Right lobe of liver (tissue), 6 donors: ENCODE results near the gene CACNA2D3. TPM values are rescaled to one million over a fixed set of nuclear protein-coding genes. Genes with fewer than 3 reads are reported as not detected.

ENCODE experiments used
- ATAC-seq, 4 donors: fragments of 200-7000 bp; cut with Tn5 transposase; one replicate each; pipeline ENCODE4 v1.9.1; 2020; ENCODE audit warnings: mild to moderate bottlenecking in 4 of 4, moderate library complexity in 4 of 4
- DNase-seq, 3 donors: peaks; one replicate each; pipeline ENCODE4 v3.0.0-alpha.2; 2020
- H3K27ac ChIP-seq, 3 donors: fragments of 200-600 bp; one replicate each; pipeline ENCODE4 v1.8.0; 2022
- H3K27me3 ChIP-seq, 2 donors: fragments of 200-600 bp; one replicate each; pipeline ENCODE4 v1.8.0; 2022
- H3K36me3 ChIP-seq, 4 donors: fragments of 200-600 bp; sonication (generic) in 1 of 4; one replicate each; pipeline versions ENCODE4 v1.5.1 to v1.8.0; 2017 to 2022; ENCODE audit warnings: control low read depth in 1 of 4
- H3K4me1 ChIP-seq, 4 donors: fragments of 200-600 bp; sonication (generic) in 1 of 4; one replicate each; pipeline versions ENCODE4 v1.5.1 to v1.8.0; 2017 to 2022; ENCODE audit warnings: control low read depth in 1 of 4
- H3K4me3 ChIP-seq, 3 donors: fragments of 200-600 bp; one replicate each; pipeline ENCODE4 v1.8.0; 2022
- H3K9me3 ChIP-seq, 4 donors: fragments of 200-600 bp; sonication (generic) in 1 of 4; one replicate each; pipeline versions ENCODE4 v1.5.1 to v1.8.0; 2017 to 2022; ENCODE audit warnings: control low read depth in 1 of 4
- CTCF ChIP-seq, 4 donors: fragments of 200-600 bp in 3 of 4; fragments of 450-650 bp in 1 of 4; IDR thresholded peaks; one replicate each; pipeline versions ENCODE4 v1.5.1 to v1.8.0; 2016 to 2022; ENCODE audit warnings: antibody characterized with exemption in 4 of 4, mild to moderate bottlenecking in 2 of 4
- POLR2A ChIP-seq: fragments of 450-650 bp; IDR thresholded peaks from one replicate; pipeline ENCODE4 v1.6.1; 2017; ENCODE audit warnings: antibody characterized with exemption, mild to moderate bottlenecking
- WGBS: methylation state at CpG from one replicate; pipeline ENCODE4 v1.1.6; 2018; ENCODE audit warnings: low coverage, low lambda C conversion rate; ENCODE audit not compliant: insufficient coverage; ENCODE audit errors: missing lambda C conversion rate; 5-methylcytosine and 5-hydroxymethylcytosine counted together
- intact Hi-C, 2 donors: fragments of 100-400 bp; cut with DNase I; formaldehyde crosslinking; loops; one replicate each; pipeline versions ENCODE4 v1.11.2 to v1.14.1; 2022
- total RNA-seq, 6 experiments: library from RNA; depleted of rRNA in 2 of 6; stranded (reverse); fragments of >200 nt in 2 of 6; fragmentation: NEBNext Ultra II Directional in 3 of 6; extraction: Animal tissue kit (Norgen Biotek cat#: 25700) in 3 of 6; gene quantifications; one replicate each; pipeline versions ENCODE4 v1.1.0 to v1.2.4, GENCODE V29; 2016 to 2023
- donor health status: DM: no; HTN: yes; CAD: no.
- donor health status: DM: no; HTN: no; CAD: no.
- donor health status: DM: no; HTN: no; CAD: no.
- donor health status: DM: no; HTN: yes; CAD: no.
- donor health status: DM: no; HTN: yes; CAD: no.

The CACNA2D3 gene
- total RNA-seq, 6 experiments from 2014 or later = 0.28 to 0.87 TPM; not detected in 4

- intact Hi-C loops = no loop called here
- no peaks in the 10 kb centered on the region for H3K27me3 ChIP-seq
- DNase-seq (peak in 1 of 3 donors; percentile 22), ATAC-seq (peak; percentile 45 to 60 (median 55))
- no peak overlapping the region for H3K4me3 ChIP-seq
- TF ChIP-seq CTCF (IDR thresholded peaks at IDR 0.05) (peak in 3 of 4 donors; percentile 22 to 27 (median 22)), POLR2A (no peak)
- no peaks in the 10 kb centered on the region for H3K36me3 ChIP-seq
- H3K27ac ChIP-seq = no peak overlapping the region
- H3K9me3 ChIP-seq = no peaks in the 10 kb centered on the region
- H3K4me1 ChIP-seq = no peaks in the 10 kb centered on the region
- WGBS = 53% methylated on average over 7 of the region's 8 CpGs
Measured at GRCh38 chr3:54951405-54951804, 829.1 kb downstream of the CACNA2D3 start.

GRCh38 chr3:54954022-54954421 is 831.7 kb downstream of the CACNA2D3 start:
- DNase-seq = no peak
- ATAC-seq = peak in 2 of 4 donors; percentile 12 to 22
- H3K9me3 ChIP-seq = no peaks in the 10 kb centered on the region
- no peaks in the 10 kb centered on the region for H3K4me1 ChIP-seq
- no peaks in the 10 kb centered on the region for H3K27me3 ChIP-seq
- TF ChIP-seq CTCF (IDR thresholded peaks at IDR 0.05) = no peak
- no peak for TF ChIP-seq POLR2A
- no peak overlapping the region for H3K4me3 ChIP-seq
- no peak overlapping the region for H3K27ac ChIP-seq
- intact Hi-C loops = no loop called here
- 50% methylated on average over 5 of the region's 5 CpGs for WGBS
- H3K36me3 ChIP-seq = no peaks in the 10 kb centered on the region

GRCh38 chr3:54954521-54954920 is 832.2 kb downstream of the CACNA2D3 start:
- no peak for ATAC-seq
- intact Hi-C loops = no loop called here
- no peak for DNase-seq
- no peak for TF ChIP-seq CTCF (IDR thresholded peaks at IDR 0.05)
- TF ChIP-seq POLR2A = no peak
- H3K9me3 ChIP-seq = no peaks in the 10 kb centered on the region
- H3K4me1 ChIP-seq = no peaks in the 10 kb centered on the region
- H3K4me3 ChIP-seq = no peak overlapping the region
- no peak overlapping the region for H3K27ac ChIP-seq
- H3K36me3 ChIP-seq = no peaks in the 10 kb centered on the region
- no peaks in the 10 kb centered on the region for H3K27me3 ChIP-seq
- 52% methylated on average over 4 of the region's 5 CpGs for WGBS

- Histone ChIP-seq H3K4me3 (no peak overlapping the region), H3K9me3 (no peaks in the 10 kb centered on the region), H3K4me1 (no peaks in the 10 kb centered on the region), H3K36me3 (no peaks in the 10 kb centered on the region), H3K27me3 (no peaks in the 10 kb centered on the region), H3K27ac (no peak overlapping the region)
- intact Hi-C loops = no loop called here
- no peak for DNase-seq
- no peak for ATAC-seq
- 8% methylated on average over 1 of the region's 3 CpGs for WGBS
- TF ChIP-seq CTCF (IDR thresholded peaks at IDR 0.05) (no peak), POLR2A (no peak)
Measured at GRCh38 chr3:54955496-54955895, 833.1 kb downstream of the CACNA2D3 start.

- no peak for DNase-seq
- H3K9me3 ChIP-seq = no peaks in the 10 kb centered on the region
- H3K27ac ChIP-seq = no peak overlapping the region
- intact Hi-C loops = no loop called here
- H3K36me3 ChIP-seq = no peaks in the 10 kb centered on the region
- ATAC-seq = no peak
- no peak overlapping the region for H3K4me3 ChIP-seq
- no peak for TF ChIP-seq CTCF (IDR thresholded peaks at IDR 0.05)
- TF ChIP-seq POLR2A = no peak
- no peaks in the 10 kb centered on the region for H3K27me3 ChIP-seq
- no peaks in the 10 kb centered on the region for H3K4me1 ChIP-seq
- 78% methylated on average over 6 of the region's 6 CpGs for WGBS
Measured at GRCh38 chr3:54955941-54956340, 833.6 kb downstream of the CACNA2D3 start.
